Measurements from ENCODE around the gene REELD1.

REELD1 gene

GRCh38 chr4:146229406-146229805 is 15.1 kb downstream of the REELD1 start:
- DNase-seq = no peak

DNA sequence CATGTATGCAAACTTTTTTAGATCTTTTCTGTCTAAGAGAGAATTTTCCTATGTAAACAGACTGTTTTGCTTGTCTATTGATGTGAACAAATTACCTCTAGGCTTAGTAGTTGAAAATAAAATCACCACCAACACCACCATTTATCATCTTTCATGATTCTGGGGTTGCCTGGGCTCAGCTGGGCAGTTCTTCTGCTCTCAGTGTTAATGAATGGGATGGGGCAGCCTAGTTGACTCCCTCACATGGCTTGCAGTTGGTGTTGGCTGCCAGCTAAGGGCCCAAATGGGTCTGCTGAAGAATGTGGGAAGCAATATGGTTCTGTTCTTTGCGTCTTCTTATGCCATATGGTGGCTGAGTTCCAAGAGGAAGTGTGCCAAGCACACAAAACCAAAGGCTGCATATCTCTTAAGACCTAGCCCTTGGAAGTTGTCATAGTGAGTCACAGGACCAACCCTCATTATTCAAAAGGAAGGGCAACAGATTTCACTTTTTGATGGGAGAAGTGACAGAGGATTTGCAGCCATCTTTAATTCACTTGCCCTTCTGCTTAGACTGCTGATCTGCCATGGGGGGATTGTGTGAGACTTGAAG is 17.9 kb downstream of the REELD1 start:
- DNase-seq = no peak

DNA sequence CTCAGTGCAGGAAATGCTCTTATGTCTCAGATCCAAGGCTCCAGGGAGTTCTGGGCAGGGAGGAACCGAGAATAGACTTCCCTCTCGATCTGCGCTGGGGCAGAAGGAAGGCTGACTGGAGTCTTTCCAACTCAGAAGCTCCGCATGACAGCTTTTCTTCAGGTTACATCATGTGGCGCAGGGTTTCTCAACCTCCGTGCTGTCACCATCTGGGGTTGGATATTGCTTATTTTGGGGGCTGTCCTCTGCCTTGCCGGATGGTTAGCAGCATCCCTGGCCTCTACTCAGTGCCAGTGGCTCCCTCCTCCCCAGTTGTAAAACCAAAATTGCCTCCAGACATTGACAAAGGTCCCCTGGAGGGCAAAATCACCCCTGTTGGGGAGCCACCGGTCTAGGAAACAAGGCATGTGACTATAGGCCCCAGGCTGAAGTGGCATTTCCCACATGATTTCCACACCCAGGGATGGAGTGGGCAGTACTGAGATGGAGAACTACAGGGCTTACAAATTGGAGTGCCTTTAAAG is 21.4 kb downstream of the REELD1 start:
- DNase-seq = no peak

DNA sequence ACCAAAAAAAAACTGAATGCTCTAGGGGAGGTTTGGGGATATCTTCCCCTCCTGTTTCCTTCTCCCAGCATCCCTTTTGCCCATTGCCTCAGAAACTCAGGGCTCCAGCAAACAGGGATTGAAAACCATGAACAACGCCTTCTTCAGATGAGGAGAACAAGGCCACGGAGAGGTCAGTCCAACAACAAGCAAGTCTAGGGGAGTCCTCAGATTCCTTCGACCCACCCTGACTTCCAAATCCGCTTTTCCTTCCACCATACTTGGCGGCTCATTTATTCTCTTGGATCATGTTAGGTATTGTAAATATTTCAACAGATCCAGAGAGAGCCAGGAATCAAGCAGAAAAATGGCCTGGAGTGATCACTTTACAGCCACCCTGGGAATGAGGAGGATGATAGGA is 21.9 kb downstream of the REELD1 start:
- no peak for DNase-seq

DNA sequence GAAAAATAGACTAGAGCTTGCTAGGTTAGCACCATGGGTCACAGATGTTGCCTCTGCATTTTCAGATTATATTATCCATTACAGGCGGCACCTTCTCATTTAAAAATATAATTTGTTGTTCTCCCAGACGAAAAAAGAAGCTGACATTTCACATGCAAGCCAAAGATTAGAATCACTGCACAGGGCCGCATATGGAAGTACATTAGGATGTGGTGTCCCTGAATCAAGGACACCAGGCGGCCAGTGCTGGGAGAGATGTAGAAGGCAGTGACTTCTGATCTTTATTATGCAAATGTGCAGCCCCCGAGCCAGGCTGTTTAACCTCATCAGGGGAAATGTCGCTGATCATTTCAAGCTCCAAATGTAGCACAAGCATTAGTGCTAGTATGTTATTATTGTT is 22.8 kb downstream of the REELD1 start:
- DNase-seq = no peak

GRCh38 chr4:146238107-146238506 is 23.8 kb downstream of the REELD1 start:
- no peak for DNase-seq

- no peak for DNase-seq
These were observed 29.0 kb downstream of the REELD1 start for GRCh38 chr4:146243141-146243882.

- DNase-seq = no peak
These were observed 29.5 kb downstream of the REELD1 start for GRCh38 chr4:146243883-146244277.

GRCh38 chr4:146244496-146244895 is 30.2 kb downstream of the REELD1 start:
- DNase-seq = no peak

GRCh38 chr4:146245246-146245645 is 30.9 kb downstream of the REELD1 start:
- no peak for DNase-seq

GRCh38 chr4:146245850-146246249 is 31.5 kb downstream of the REELD1 start:
- DNase-seq = no peak

DNA sequence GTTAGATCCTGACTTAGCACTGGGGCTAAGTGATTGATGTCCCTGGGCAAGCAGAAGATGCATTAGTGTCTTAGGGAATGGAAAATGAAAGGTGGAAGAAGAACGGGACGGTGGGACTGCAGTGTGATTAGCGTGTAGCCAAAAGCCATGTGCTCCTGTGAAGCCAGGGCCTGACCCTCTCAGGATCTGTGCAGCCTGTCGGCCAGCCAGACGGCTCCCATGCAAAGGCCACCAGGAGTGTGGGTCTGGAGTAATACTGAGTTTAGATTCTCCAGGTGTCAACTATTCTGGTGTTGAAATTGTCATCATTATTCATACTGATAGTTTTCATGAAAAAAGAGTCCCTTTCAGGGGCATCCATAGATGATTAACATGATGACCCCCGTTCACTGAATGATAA is 32.0 kb downstream of the REELD1 start:
- DNase-seq = no peak

GRCh38 chr4:146247356-146247755 is 33.0 kb downstream of the REELD1 start:
- no peak for DNase-seq

- no peak for DNase-seq
These were observed 38.8 kb downstream of the REELD1 start for GRCh38 chr4:146252969-146253611.

GRCh38 chr4:146255463-146255862 is 41.1 kb downstream of the REELD1 start:
- DNase-seq = no peak

DNA sequence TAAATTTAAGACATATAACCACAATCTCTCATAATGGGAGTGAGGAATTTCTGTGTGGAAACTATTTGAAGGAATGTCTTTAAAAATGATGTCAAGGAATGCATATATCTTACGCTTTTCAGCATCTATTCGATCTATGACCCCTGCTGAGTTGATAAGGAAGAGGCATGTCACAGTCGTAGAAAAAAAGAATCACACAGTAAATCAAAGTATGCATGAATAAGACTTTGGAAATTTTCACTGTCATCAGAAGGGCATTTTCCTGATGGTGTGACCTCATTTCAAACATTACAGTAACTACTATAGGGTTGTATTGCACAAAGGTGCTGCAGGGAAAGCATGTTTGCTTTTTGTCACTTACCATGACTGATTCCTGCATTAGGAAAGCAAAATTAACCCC is 41.5 kb downstream of the REELD1 start:
- no peak for DNase-seq

DNA sequence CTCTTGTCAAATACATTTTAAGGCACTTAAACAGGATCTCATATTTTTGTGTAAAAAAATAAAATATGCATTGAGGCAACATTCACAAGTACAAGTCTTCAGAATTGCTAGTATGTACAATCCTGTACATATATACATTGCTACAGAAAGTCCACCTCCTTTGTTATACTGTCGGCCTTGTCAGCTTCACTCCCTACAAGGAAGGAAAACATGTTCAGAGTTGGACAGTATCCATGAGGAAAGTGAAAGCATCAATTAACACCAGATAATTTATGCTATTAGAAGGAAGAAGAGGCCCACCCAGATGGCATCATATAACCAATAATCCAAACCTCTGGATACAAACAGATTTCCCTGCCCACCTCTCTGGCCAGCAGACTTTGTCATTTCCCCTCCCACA is 42.0 kb downstream of the REELD1 start:
- no peak for DNase-seq

- DNase-seq = no peak
These were observed 43.2 kb downstream of the REELD1 start for GRCh38 chr4:146257511-146257910.

DNA sequence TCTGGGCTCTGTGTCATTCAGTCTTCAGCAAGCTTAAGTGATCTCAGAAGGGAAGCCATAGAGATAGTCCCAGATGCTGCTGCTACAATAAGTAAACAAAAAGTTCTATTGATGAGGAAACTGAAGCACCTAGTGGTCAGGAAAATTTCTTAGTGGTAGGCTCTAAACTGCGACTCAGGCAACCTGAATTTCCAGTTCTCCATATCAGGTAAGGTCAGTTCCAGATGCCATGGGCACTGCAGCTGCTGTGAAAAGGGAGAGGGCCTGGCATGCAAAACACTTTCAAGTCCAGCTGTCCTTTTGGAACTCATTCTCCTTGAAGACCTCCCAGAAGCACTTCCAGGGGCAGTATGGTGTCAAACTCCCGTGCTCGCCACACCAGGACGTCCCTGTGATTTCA is 46.2 kb downstream of the REELD1 start:
- DNase-seq = no peak

DNA sequence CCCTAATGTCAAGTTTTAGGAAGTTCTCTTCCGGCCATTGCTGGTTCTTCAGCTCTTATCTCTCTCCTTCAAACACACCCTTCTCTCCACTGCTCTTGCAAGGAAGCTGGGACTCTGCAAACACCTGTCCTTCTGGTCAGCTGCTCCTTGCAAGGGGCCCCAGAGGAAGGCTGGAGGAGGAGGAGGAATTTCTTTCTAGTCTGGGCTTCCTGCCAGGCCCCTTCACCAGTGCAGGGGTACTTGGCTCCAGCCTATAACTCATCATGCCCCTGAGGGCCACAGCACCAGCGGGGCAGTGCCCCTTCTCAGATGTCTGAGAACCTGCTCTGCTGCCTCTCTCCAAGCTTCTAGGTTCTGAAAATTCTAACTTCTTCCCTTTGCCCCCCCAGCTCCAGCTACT is 46.7 kb downstream of the REELD1 start:
- DNase-seq = no peak

DNA sequence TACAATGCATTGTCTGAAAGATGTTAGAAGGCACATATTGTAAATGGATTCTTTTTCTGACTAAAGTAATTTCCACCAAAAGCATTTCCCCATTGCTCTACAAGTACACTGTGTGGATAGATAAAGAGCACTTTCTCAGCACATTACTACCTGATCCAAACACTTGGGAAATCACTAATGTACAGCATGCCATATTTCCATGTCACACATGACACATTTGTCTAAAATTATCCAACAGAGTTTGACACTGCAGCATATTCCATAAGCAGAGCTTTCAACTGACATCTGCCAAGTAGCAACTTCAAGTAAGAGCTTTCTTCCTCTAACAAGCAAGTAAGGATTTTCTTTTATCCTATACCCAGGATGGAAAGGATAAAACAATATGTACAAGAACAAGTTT is 49.5 kb downstream of the REELD1 start:
- DNase-seq = no peak

DNA sequence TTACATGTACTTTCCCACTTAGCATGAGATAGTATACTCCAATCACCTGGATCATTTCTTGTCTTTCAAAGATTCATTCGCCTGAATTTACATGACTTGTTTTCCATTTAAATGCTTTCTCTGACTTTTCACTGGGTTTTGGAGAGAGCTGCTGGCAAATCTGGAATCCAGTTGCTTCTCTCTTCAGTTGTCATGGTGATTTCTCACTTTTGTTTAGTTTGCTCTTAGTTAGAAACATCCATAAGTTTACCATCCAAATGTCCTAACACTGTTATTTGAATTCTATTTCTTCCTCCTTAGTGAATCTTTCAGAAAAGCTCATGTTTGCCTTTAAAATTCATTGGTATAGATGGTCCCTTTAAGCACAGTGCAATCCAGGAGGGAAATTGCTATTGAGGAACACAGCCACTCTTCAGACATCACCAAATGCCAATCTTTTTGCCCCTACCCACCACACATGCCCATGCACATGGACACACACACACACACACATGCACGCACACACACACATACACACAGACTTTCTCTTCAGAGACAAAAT is 51.7 kb downstream of the REELD1 start:
- DNase-seq = no peak

- DNase-seq = no peak
These were observed 53.5 kb downstream of the REELD1 start for GRCh38 chr4:146267826-146268225.

GRCh38 chr4:146269228-146269653 is 54.9 kb downstream of the REELD1 start:
- no peak for DNase-seq

Measured in DMS153 (cell line).